Esophagus squamous epithelium (tissue), 5 donors: ENCODE results near the gene MPV17. TPM values are rescaled to one million over a fixed set of nuclear protein-coding genes. Genes with fewer than 3 reads are reported as not detected.

ENCODE experiments used
- DNase-seq: peaks from one replicate; lab custom pipeline; 2025; lab: John Stamatoyannopoulos, UW
- H3K27ac ChIP-seq, 4 donors: fragments of 200-600 bp; sonication (generic); one replicate each; pipeline ENCODE4 v1.5.1; 2016 to 2019; ENCODE audit warnings: mild to moderate bottlenecking in 1 of 4
- H3K27me3 ChIP-seq, 4 donors: fragments of 200-600 bp; sonication (generic); 1 replicate in 3 of 4; 2 replicates in 1 of 4; pipeline versions ENCODE4 v1.5.1 to v1.6.0; 2017 to 2021; ENCODE audit warnings: antibody characterized with exemption in 1 of 4
- H3K36me3 ChIP-seq, 3 donors: fragments of 200-600 bp; sonication (generic); one replicate each; pipeline ENCODE4 v1.5.1; 2016 to 2019
- H3K4me1 ChIP-seq, 3 donors: fragments of 200-600 bp; sonication (generic); one replicate each; pipeline ENCODE4 v1.5.1; 2017 to 2019
- H3K4me3 ChIP-seq, 4 donors: fragments of 200-600 bp; sonication (generic); 1 replicate in 3 of 4; 2 replicates in 1 of 4; pipeline ENCODE4 v1.5.1; 2016 to 2019; ENCODE audit warnings: mild to moderate bottlenecking in 2 of 4, moderate library complexity in 1 of 4
- H3K9me3 ChIP-seq, 3 donors: fragments of 200-600 bp; sonication (generic); one replicate each; pipeline ENCODE4 v1.5.1; 2016 to 2019
- POLR2A ChIP-seq, 4 donors: fragments of 450-650 bp; IDR thresholded peaks; one replicate each; pipeline ENCODE4 v1.6.1; 2017; ENCODE audit warnings: antibody characterized with exemption in 4 of 4, mild to moderate bottlenecking in 4 of 4, moderate library complexity in 3 of 4
- WGBS, 2 donors: methylation state at CpG; one replicate each; pipeline ENCODE4 v1.1.5; 2018; 5-methylcytosine and 5-hydroxymethylcytosine counted together
- intact Hi-C: fragments of 100-400 bp; cut with DNase I; formaldehyde crosslinking; loops from one replicate; pipeline ENCODE4 v1.15.0; 2022
- total RNA-seq, 4 donors: library from RNA; depleted of rRNA; stranded (reverse); fragments of >200 nt; gene quantifications; one replicate each; pipeline ENCODE4 v1.1.0, GENCODE V29; 2016
- TF ChIP-seq, protein P1 (sequence below), 6 experiments: fragments of 450-650 bp in 4 of 6; fragments of 200-600 bp in 2 of 6; sonication (generic) in 2 of 6; IDR thresholded peaks; one replicate each; pipeline ENCODE4 v1.5.1; 2016 to 2019; ENCODE audit warnings: antibody characterized with exemption in 6 of 6, mild to moderate bottlenecking in 4 of 6, moderate library complexity in 4 of 6
- donor health status: DM: yes; HTN: yes; CAD: no.

The MPV17 gene
- total RNA-seq, 4 donors from 2014 or later = 39.3 to 66.1 (median 48.1) TPM

DNA sequence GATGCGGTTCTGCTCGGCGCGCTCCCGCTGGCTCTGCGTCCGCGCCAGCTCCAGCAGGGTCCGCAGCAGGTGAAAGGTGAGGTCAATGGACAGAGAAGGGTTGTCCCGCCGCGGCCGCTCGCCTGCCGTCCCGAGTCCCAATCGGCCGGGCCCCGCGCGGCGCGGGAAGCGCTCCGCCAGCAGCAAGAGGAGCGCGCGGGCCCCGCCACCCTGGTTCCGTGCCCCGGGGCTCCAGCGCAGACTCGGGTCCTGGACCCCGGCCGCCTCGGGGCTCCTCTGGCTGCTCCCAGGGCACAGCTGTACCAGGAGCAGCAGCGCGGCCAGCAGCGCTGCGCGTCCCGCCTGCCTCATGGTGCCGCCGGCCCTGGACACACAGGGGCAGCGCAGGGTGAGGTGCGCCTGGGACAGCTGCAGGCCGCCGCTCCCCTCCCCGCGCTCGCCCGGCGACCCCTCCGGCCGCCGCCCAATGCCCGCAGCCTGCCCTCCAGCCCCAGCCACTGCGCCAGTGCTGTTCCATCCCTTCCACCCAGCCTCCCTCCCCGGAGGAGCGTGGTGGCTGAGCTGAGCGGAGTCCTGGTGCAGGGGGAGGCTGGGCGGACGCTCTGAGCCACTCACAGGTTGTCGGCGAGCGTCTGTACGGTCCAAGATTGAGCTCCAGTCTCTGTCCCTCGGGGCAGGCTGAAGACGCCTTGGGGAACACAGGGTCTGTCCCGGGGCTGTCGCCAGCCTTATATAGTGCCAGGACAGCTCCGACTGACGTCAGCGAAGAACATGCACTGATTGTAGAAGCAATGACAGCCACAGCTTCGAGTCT, 15.1 kb downstream of the MPV17 start:
- no peak overlapping the region for H3K27ac ChIP-seq
- intact Hi-C loops = loop anchor here (10.0 kb wide), 1 partner anchor 213 kb away; no protein-coding TSS in a partner anchor
- WGBS, 2 donors = 2% methylated on average over 16 of the region's 75 CpGs; no CpG with 5 or more reads in 1 of the 2 donors
- peaks cover 0 to 27% (median 0%) of the 10 kb centered on the region in 3 donors for H3K36me3 ChIP-seq
- H3K9me3 ChIP-seq = no peaks in the 10 kb centered on the region
- peaks cover 16 to 36% (median 20%) of the 10 kb centered on the region in 3 donors for H3K4me1 ChIP-seq
- H3K4me3 ChIP-seq = peak overlapping the region in 1 of 4 donors; percentile 34
- TF ChIP-seq, protein P1, sequence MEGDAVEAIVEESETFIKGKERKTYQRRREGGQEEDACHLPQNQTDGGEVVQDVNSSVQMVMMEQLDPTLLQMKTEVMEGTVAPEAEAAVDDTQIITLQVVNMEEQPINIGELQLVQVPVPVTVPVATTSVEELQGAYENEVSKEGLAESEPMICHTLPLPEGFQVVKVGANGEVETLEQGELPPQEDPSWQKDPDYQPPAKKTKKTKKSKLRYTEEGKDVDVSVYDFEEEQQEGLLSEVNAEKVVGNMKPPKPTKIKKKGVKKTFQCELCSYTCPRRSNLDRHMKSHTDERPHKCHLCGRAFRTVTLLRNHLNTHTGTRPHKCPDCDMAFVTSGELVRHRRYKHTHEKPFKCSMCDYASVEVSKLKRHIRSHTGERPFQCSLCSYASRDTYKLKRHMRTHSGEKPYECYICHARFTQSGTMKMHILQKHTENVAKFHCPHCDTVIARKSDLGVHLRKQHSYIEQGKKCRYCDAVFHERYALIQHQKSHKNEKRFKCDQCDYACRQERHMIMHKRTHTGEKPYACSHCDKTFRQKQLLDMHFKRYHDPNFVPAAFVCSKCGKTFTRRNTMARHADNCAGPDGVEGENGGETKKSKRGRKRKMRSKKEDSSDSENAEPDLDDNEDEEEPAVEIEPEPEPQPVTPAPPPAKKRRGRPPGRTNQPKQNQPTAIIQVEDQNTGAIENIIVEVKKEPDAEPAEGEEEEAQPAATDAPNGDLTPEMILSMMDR (IDR thresholded peaks at IDR 0.05) = no peak
- no peak for TF ChIP-seq POLR2A (IDR thresholded peaks at IDR 0.05)
- DNase-seq = no peak
- H3K27me3 ChIP-seq = peaks cover 12 to 47% (median 20%) of the 10 kb centered on the region in 4 donors

DNA sequence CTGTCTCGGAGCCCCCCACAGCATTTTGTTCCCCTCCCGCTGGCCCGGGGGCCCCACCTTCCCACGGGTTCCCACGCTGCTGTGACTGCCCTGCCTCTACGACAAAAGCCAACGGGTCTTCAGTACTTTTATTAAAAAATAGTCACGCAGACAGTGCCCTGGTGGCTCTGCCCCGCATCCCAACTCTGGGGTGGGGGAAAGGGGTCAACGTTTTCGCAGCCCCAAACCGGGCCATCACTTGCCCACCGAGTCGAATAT, 15.7 kb downstream of the MPV17 start:
- no peak for TF ChIP-seq POLR2A (IDR thresholded peaks at IDR 0.05)
- TF ChIP-seq, protein P1 (IDR thresholded peaks at IDR 0.05) = no peak
- Histone ChIP-seq H3K27ac (no peak overlapping the region), H3K27me3 (peaks cover 12 to 47% (median 20%) of the 10 kb centered on the region in 4 donors)

DNA sequence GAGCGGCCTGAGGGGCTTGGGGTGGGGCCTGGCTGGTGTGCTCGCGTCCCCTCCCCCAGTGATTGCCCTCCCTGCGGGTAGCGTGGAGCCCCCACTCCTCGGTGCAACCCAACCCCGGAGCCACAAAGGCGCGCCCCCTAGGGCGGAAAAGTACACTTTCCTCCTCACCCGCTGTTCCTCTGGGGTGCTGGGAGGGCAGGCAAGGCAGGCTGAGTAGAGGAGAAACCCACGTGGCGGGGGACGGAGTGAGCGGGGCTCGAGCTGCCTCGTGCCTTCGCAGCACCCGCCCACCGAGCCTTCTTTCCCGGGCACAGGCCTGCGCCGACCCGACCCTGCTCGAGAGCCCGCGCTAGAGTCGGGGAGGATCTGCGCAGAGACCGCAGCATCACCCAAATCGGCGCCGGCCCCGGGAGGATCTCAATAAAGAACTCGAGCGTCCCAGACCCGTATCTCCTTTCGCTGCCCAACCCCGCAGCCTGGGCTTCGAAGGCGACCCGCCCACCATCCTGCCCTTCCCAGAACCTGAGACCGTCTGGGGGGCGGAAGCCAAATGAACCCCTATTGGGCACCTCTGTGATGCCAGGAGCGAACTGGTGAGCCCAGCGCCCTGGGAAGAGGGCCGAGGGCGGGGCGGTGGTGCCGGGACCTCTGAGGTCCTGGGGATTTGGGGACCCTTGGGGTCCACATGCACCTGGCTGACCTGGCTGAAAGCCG, 16.2 kb downstream of the MPV17 start:
- 3% methylated on average over 21 of the region's 51 CpGs; no CpG with 5 or more reads in 1 of the 2 donors for WGBS, 2 donors
- peaks cover 16 to 36% (median 20%) of the 10 kb centered on the region in 3 donors for H3K4me1 ChIP-seq
- H3K9me3 ChIP-seq = no peaks in the 10 kb centered on the region
- H3K4me3 ChIP-seq = peak overlapping the region in 2 of 4 donors; percentile 5 to 44
- no peak overlapping the region for H3K27ac ChIP-seq
- no peak for DNase-seq
- peaks cover 0 to 19% (median 0%) of the 10 kb centered on the region in 3 donors for H3K36me3 ChIP-seq
- intact Hi-C loops = loop anchor here (10.0 kb wide), 1 partner anchor 212 kb away; no protein-coding TSS in a partner anchor
- H3K27me3 ChIP-seq = peaks cover 12 to 47% (median 20%) of the 10 kb centered on the region in 4 donors
- no peak for TF ChIP-seq POLR2A (IDR thresholded peaks at IDR 0.05)
- TF ChIP-seq, protein P1 (IDR thresholded peaks at IDR 0.05) = no peak

More for the DNA sequence above, 15.7 kb downstream of the MPV17 start:
- peak overlapping the region in 1 of 4 donors; percentile 44 for H3K4me3 ChIP-seq
- no peaks in the 10 kb centered on the region for H3K9me3 ChIP-seq
- peaks cover 0 to 24% (median 0%) of the 10 kb centered on the region in 3 donors for H3K36me3 ChIP-seq
- 3 to 13% methylated on average over 5 to 6 of the region's 14 CpGs for WGBS, 2 donors
- intact Hi-C loops = loop anchor here (10.0 kb wide), 1 partner anchor 212 kb away; no protein-coding TSS in a partner anchor
- peaks cover 16 to 36% (median 20%) of the 10 kb centered on the region in 3 donors for H3K4me1 ChIP-seq
- DNase-seq = no peak

DNA sequence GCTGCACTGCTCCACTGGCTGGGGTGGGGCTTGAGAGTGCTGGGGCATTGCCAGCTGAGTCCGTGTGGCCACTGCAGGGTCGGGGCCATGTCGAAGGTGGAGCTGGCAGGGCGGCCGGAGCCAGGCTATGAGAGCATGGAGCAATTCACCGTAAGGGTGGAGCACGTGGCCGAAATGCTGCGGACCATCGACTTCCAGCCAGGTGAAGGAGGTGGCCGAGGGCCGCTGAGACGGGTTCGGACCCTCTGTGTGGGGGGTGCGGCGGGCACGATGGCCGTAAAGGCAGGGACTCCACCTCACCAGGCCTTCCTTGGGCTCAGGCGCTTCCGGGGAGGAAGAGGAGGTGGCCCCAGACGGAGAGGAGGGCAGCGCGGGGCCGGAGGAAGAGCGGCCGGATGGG, 16.8 kb downstream of the MPV17 start:
- peaks cover 16 to 36% (median 20%) of the 10 kb centered on the region in 3 donors for H3K4me1 ChIP-seq
- intact Hi-C loops = loop anchor here (10.0 kb wide), 1 partner anchor 211 kb away; no protein-coding TSS in a partner anchor
- H3K36me3 ChIP-seq = peaks cover 0 to 13% (median 0%) of the 10 kb centered on the region in 3 donors
- no peak overlapping the region for H3K27ac ChIP-seq
- H3K9me3 ChIP-seq = no peaks in the 10 kb centered on the region
- 27 to 63% methylated on average over 5 to 12 of the region's 26 CpGs for WGBS, 2 donors
- TF ChIP-seq POLR2A (IDR thresholded peaks at IDR 0.05) = no peak
- TF ChIP-seq, protein P1 (IDR thresholded peaks at IDR 0.05) = no peak
- DNase-seq = no peak
- peak overlapping the region in 1 of 4 donors; percentile 44 for H3K4me3 ChIP-seq
- H3K27me3 ChIP-seq = peaks cover 12 to 47% (median 20%) of the 10 kb centered on the region in 4 donors
